SK-N-SH (cell line): Measurements from ENCODE around the gene FMN1.

Source experiments
- CHD2 ChIP-seq: fragments of 150-350 bp; IDR thresholded peaks from 2 replicates; pipeline ENCODE4 v1.6.1; 2018; ENCODE audit warnings: low read length; ENCODE audit not compliant: partially characterized antibody
- CTCF ChIP-seq: fragments of 200-600 bp; sonication (generic); IDR thresholded peaks from 2 replicates; pipeline ENCODE4 v1.6.1; 2017; ENCODE audit warnings: antibody characterized with exemption, mild to moderate bottlenecking, moderate library complexity
- ELF1 ChIP-seq: IDR thresholded peaks from 2 replicates; pipeline ENCODE4 v1.4.0; 2012
- EP300 ChIP-seq, 2 experiments: IDR thresholded peaks; 2 replicates each; pipeline versions ENCODE4 v1.4.0 to v1.6.1; 2012; ENCODE audit warnings: borderline replicate concordance in 1 of 2, low read depth in 1 of 2, low read length in 1 of 2
- FOXM1 ChIP-seq: IDR thresholded peaks from 2 replicates; pipeline ENCODE4 v1.4.0; 2012; ENCODE audit warnings: low read depth, mild to moderate bottlenecking
- MAX ChIP-seq: IDR thresholded peaks from 2 replicates; pipeline ENCODE4 v1.4.0; 2012; ENCODE audit warnings: low read depth
- POLR2AphosphoS5 ChIP-seq: IDR thresholded peaks from 2 replicates; pipeline ENCODE4 v1.6.1; 2012; ENCODE audit warnings: low read depth, low read length
- RAD21 ChIP-seq: IDR thresholded peaks from 2 replicates; pipeline ENCODE4 v1.6.1; 2012; ENCODE audit warnings: mild to moderate bottlenecking, low read length
- RFX5 ChIP-seq: IDR thresholded peaks from 2 replicates; pipeline ENCODE4 v1.6.1; 2012; ENCODE audit warnings: mild to moderate bottlenecking, improper control_type of control experiment, low read length
- TAF1 ChIP-seq: IDR thresholded peaks from 2 replicates; pipeline ENCODE4 v1.6.1; 2012; ENCODE audit warnings: low read depth, mild to moderate bottlenecking, low read length, moderate library complexity, borderline replicate concordance
- TEAD4 ChIP-seq: IDR thresholded peaks from 2 replicates; pipeline ENCODE4 v1.4.0; 2012; ENCODE audit warnings: mild to moderate bottlenecking, borderline replicate concordance; ENCODE audit not compliant: insufficient read depth

- TF ChIP-seq ELF1 = no peak
- TF ChIP-seq TEAD4 = no peak
- no peak for TF ChIP-seq CHD2
- TF ChIP-seq CTCF = no peak
- no peak for TF ChIP-seq RFX5
- TF ChIP-seq TAF1 = no peak
- no peak for TF ChIP-seq MAX
- no peak for TF ChIP-seq EP300 (IDR thresholded peaks at IDR 0.05; ENCODE audit: borderline replicate concordance in 1 of 2, low read depth in 1 of 2, low read length in 1 of 2)
- TF ChIP-seq POLR2AphosphoS5 = no peak
- no peak for TF ChIP-seq RAD21
- TF ChIP-seq FOXM1 = no peak
Measured at GRCh38 chr15:33158366-33158765, 36.1 kb downstream of the FMN1 start.
